HS-5 (cell line): Measurements from ENCODE around the gene VSTM4.

Experiments
- DNase-seq: peaks from one replicate; pipeline ENCODE4 v3.0.0-alpha.2; 2012; ENCODE audit warnings: low read depth

VSTM4 gene

DNA sequence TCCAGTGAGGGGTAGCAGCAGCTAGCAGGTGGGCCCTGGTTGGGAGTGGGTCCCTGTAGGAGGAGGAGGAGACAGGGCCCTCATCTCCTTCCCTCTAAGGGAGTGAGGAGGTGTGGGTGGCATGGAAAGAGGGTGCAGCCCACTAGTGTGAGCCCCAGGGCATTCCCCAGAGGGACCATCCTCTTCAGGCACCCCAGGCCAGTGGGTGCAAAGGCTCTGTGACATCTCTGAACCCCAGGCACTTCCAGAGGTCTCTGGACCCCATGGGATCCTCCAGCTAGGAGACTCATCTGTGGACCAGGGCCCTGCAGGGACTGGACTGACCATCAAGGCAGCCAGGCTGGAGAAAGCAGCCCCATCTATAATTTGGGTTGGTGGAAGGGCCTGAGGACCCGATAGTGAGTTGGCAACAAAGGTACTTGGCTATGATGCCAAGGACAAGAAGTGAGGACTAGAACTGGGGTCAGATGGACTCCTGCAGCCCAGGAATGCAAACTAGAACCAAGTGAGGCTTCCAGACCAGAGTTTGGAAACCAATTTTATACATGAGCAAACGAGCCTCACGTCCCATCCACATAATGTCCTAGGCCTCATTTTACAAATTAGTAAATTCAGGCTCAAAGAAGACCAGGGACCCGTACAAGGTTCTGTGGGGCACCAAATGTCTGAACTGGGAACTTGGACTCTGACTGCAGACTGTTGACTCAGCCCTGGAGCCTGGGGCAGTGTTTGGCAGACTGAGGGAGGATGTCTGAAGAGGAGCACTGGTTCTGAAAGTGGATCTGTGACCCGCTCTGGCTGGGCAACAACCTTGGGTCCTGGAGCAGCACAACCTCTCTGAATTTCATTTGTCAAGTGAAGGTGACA lies 1.4 kb upstream of the VSTM4 start:
- no peak for DNase-seq

DNA sequence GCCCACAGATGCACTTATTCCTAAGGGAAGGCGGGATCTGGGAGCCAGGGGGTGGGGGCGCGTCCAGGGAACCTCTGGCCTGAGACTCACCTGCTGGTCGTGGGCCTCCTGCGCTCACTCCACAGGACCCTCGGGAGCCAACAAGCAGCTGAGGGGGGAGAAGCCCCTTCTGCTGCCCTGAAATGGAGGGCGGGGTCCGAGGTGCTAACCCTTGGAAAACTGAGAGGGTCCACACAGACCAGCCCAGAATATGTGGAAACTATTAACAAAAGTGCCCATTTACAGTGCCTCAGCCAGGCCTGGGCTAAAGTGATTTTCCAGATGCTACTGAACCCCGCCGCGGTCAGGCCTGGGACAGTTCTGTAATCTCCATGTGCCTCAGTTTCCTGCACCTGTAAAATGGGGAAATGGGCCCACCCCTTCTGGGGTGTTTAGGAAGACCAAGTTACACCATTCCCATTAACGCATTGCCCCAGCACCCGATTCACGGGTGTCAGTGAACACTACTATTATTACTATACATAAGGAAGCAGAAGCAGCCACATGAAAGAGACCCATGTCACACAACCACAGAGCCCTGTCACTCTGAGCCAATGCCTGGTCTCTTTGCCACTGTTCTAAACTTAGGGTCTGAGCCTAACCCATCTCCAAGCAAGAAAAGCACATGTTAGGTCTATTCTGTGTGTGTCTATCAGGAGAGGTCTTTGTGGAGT lies 630 bp upstream of the VSTM4 start:
- DNase-seq: no peak

DNA sequence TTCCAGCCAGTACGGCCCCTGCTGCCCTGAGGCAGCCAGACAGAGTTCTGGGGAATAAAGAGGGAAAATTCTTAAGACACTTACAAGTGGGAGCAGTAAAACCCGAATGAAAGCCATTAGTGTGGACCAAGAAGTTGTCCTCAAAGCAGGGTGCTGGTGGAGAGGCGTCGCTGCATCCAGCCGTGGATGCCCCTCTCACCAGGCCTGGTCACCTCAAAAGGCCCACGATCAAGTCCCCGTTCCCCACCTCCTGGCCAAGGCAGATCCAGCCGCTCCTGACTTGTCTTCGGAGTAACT lies 656 bp downstream of the VSTM4 start:
- DNase-seq: no peak

DNA sequence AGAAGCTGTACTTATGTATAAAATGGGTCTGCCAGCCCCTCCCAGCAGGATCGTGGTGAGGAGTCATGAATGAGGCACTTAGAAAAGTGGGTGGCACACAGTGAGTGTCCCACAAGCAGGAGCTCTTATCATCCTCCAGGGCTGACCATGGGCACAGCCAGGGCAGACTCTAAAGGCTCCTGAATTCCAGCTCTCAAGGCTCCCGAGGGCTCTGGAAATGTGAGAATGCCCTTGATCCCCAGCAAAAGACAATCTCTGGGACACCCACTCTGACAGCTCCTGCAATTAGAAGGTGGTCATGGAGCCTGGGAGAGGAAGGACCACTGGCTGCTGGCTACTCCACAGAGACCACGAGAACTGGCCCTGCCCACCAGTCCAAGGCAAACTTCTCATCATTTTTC lies 1.6 kb downstream of the VSTM4 start:
- no peak for DNase-seq

DNA sequence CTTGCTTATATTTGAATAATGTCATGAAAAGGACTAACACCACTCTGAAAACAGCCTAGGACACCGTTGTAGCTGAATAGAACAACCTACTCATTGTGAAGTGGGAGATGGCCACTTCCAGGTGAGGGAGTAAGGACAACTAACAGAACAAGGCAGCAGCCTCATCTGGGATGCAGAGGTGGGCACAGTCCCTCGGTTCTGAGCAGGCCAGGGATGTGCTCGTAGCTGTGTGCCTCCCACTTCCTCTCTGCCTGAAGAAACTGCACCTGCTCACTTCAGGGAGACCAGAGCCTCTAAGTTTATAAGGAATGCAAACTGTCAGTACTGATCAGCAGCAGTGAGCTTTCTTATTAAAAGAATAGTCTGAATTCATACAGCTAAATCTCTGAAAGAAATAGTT lies 2.5 kb downstream of the VSTM4 start:
- DNase-seq: no peak

DNA sequence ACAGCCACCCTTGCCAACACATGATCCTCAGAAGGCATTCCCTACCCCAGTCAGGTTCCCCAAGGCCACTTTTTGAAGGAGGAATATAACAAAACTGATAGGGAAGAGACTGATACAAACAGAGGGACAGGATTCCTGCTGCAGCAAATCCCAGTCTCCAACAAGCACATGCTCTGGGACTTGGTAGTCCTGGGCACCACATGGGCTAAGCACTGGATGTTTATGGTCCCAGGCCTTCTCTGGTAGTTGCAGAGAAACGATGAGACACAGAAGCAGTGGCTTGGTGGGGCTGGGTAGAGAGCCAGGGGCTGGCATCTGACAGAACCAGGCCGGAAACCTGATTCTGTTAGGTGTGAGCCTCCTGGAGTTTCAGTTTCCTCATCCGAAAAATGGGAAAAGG lies 3.2 kb downstream of the VSTM4 start:
- DNase-seq: no peak

DNA sequence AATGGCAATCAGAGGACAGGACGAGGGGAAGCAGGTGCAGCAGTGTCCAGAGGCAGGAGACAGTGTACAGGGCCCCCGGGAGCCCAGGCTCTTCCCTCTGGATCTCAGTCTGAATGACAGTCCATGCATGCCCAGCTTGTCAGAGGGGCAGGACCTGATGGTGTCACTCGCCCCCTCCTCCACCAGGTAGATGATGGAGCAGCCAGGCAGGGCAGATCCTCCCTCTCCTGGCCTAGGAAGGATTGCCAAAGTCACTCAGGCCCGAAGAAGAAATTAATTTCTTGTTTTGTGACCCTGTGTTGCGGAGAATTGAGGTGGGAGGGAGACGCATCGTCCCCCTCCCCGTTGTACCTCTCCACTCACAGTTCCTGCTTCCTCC lies 4.0 kb downstream of the VSTM4 start:
- DNase-seq: no peak

DNA sequence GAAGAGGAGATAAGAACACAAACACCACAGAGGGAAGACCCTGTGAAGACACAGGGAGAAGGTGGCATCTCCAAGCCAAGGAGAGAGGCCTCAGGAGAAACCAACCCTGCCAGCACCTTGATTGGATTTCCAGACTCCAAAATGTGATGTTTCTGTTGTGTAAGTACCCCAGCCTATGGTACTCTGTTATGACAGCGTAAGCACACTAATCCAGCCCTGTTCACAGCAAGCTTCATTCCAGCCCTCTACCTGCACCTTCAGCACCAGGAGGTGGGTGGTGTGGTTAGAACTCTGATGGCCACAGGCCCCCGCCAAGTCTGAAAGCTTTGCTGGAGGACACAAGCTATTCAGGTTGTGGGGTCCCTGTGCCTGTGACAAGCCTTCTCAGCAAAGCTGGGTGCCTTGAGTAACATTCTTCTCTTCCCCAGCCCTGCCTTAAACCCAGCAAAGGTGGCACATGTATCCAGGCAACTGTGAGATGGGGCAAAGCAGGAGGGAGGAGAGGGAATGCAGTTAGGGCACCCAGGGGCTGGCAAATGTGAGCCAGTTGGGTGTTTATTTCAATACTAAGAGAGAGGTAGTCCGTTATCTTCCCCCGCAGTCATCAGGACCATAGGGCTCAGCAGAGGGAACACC lies 4.5 kb downstream of the VSTM4 start:
- DNase-seq: no peak

DNA sequence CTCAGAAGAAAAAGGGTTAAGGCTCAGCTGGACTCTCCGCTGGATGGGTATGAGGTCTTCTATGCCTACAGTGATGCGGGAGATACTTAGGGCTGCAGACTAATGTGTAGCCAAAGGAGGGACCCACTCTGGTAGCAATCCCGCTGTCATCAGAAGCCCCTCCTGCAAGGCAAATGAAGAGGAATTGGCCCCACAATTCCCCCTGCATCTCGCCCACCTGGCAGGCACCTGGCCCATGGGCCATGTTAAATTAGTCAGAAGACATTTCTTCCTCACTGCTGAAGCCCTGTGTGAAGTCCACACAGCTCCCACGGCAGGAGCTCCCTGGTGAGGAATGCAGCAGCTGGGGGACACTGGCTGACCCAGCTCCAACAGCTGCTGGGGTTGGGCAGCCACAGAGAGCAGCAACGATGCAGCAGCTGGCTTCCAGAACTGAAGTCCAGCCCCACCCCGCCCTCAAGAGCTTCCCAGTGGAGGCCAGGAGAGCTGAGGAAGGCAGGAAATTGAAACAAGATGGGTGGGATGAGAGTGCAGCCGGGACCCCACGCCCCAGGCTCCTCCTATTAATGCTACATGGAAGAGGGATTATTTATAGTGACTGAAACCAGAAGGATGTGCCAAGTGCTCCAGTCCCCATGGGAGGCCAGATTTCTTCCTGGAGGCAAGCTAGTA lies 5.5 kb downstream of the VSTM4 start:
- DNase-seq: peak; percentile 14

DNA sequence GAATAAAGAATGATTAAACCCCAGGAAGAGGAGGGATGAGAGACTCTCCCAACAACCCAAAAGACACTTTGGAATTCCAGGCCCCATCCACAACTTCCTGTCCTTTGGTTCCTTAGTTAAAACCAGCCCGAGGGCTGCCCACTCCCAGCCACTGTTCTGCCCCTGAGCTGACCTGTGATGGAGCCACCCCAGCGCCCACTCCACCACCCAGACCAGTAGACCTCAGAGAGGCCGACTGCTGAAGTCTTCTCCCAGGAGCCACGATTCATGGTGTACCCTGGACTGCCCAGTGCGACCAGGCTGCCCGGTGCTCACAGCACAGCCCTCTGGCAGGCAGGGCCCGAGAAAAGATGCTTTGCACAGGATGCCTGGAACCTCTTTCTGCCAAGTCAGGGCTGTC lies 6.7 kb downstream of the VSTM4 start:
- no peak for DNase-seq

DNA sequence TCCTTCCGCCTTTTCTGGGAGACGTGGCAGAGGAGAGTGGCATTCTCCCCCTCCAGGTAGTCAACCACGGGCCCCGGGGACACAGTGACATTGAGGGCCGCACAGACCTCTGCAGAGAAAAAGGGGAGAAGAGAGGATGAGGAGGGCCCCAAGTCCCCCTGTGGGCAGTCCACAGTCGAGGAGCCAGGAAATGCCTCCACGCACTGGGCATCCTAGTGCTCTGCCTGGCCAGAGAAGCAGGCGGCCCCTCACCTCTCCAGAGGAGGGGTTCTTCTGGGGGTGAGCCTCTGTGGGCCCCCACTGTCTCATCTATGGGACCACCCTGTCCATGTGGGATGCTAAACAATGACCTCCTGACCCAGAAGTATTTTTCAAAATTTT lies 7.4 kb downstream of the VSTM4 start:
- DNase-seq: no peak

DNA sequence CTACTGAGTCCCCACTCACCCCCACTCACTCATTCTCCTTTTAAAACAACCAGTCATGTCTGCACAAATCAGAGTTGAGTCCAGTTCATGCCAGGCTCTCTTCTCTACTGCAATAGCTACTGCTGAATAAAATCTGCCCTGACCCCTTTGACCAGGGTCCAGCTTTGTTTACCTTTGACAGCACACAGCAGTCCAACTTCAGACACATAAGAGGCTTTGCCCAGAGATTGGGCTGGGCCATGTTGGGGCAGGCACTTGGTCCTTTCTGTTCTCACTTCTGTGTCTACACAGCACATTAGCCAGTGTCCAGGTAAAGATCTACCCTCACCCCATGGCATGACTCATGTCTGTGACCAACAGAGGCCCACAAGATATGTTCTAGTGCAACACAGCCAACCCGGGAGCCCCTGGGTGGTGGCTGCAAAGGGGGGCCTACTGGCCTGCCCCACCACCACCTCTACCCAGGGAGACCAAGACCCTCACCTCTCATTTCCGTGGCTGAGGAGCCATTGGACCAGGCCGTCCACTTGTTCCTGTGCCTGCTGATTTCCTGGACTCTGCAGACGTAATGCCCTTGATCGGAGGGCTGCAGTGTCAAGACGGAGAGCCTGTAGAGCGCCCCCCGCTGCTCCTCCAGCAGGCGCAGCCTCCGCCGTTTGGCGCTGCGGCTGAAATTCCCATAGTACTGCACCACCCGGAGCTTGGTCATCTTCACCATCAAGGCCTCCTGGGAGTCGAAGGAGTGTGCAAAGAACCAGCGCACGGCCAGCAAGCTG lies 8.0 kb downstream of the VSTM4 start:
- no peak for DNase-seq

DNA sequence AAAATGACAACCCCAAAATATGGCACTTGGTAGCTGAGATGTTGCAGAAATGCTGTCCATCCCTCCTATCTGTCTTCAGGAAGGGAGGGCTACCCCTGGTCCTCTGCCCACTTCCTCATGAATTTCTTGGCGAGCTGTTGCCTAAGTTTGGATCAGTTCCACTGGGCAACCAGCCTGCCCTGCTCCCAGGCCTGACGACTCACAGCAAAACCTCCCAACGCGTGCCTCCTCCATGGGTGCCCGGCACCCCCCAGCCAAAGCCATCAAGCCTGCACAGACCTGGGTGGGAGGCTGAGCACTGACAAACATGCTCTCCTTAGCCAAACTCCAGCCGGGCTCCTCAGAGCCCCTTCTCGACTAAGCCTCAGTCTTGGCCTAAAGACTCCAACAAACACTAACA lies 8.9 kb downstream of the VSTM4 start:
- no peak for DNase-seq

DNA sequence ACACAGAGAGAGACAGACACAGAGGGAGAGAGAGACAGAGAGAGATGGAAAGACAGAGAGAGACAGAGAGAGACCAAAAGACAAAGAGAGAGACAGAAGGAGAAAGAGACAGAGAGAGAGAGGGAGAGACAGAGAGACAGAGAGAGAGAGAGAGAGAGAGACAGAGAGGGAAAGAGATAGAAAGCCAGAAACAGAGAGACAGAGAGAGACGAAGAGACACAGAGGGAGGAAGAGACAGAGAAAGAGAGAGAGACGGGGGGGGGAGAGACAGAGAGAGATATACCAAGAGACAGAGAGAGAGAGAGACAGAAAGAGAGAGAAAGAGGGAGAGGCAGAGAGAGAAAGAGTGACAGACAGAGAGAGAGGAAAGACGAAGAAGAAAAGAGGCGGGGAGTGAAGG lies 10.2 kb downstream of the VSTM4 start:
- DNase-seq: no peak

DNA sequence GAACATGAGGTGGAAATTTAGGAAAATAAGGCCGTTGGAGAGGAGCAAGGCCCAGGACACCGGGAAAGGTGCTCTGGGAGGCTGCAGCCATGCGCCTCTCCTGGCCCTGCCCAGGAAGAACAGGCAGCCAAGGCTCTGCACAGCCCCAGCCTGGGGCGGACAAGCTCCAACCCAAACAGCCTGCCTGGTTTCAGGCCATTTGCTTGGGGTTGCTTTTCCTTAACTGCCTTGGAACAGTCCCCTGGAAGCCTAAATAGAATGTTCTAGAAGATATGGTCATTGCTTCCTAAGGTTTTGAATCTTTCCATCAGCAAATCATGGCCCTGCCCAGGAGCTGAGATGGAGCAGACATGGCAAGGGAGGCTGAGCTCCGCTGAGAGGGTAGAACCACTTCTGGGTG lies 11.0 kb downstream of the VSTM4 start:
- no peak for DNase-seq

DNA sequence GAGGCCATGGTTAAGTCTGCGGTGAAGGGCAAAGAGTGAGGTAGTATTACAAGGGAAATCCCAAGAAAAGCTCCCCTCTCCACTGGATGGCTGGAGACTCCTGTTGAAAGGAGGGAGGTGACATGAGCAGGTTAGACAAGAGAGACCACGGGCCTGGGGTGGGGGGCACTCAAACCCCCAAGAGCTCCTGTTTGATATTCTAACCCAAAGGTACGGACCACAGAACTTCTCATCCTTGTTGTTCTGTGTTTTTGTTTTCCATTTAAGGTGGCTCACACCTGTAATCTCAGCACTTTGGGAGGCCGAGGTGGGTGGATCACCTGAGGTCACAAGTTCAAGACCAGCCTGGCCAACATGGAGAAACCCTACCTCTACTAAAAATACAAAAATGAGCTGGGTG lies 11.6 kb downstream of the VSTM4 start:
- DNase-seq: no peak

DNA sequence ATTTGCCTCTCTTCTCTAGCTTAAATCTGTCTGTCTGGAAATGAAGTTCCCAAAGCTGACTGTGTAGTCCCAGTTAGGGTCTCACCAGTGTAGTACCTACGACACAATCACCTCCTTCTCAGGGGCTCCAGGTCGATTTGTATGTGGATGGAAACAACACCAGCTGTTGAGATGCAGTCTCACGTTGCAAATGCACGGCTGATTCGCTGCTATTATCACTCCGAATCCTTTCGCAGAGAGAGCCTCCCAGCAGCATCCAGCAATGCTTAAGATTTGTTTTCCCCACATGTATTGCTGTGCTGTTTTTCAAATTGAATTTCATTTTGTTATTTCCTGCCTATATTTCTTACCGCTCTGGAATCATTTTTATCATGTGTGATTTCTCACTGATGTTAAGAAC lies 16.3 kb downstream of the VSTM4 start:
- DNase-seq: no peak

DNA sequence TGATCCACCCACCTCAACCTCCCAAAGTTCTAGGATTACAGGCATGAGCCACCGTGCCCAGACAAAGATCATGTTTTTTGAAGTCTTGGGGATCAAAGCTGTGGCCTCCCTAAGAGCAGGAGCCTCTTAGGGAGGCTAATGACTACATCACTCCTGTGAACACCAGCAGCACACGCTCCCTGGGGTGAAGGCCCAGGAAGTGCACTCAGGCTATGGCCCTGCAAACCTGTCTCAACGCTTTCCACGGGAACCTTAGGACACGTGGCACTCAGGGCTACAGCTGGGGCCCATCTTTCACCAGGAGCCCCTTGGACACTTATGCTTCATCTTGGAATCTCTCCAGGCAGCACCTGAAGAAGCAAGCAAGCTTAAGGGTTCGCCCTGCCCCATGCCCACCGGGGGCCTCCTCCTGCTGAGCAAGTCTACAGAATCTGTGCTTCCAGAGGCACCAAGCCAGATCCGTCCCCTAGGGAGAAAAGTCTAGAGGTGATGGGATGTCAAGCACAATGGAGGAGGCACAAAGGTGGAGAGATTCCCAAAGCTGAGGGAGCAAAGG lies 18.4 kb downstream of the VSTM4 start:
- no peak for DNase-seq

DNA sequence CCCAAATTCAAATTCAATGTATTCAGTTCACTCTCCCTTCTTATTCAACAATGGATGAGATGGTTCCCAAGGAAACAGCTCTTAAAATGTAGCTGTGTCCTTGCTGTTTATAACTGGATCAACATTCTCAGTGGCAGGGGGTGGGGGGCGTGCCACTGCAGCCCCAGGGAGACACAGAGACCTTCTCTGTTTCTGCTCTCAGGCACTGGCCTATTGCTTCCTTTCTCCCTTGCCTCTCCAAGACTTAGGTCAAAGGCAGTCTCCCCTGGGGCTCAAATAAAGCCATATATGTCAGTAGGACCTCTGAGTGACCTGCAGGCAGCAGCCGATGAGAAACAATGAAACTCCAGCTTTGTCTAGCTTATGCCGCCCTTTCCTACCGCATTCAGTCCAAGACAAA lies 20.7 kb downstream of the VSTM4 start:
- DNase-seq: no peak

DNA sequence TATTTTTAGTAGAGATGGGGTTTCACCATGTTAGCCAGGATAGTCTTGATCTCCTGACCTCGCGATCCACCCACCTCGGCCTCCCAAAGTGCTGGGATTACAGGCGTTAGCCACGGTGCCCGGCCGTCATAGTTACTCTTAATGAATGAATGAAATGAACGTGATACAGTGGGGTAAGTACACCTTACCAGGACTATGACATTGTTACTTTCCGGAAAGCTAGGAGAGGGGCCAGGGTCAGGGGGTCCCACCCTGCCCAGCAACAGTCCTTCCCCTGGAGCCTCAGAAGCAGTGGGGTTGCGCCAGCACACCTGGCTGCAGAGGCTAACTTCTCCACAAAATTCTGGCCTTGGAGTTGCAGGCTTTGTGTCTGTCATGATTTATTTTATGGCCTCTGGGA lies 21.4 kb downstream of the VSTM4 start:
- DNase-seq: no peak

DNA sequence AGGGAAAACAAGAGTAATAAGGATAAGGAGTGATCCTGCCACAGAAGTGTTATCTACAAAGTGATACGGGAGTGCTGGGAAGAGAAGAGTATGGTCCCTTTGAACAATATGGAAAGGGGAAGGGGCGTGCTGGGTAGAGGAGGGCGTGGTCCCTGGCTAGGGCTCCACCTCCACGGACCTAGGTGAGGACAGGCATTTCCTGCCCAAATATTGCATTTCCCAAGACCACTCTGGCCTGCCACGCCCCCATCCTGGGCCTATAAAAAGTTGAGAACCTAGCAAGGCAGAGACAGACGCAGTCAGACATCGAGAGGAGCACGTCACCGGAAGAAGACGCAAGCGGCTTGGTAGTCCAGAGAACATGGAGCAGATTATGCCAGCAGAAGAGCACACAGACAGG lies 22.8 kb downstream of the VSTM4 start:
- no peak for DNase-seq
